Stimulated activated CD4-positive, alpha-beta T cell treated with anti-CD3 and anti-CD28 coated beads, Interleukin-12 subunit alpha, Interleukin-12 subunit beta, amount 100 ng/mL, for 48 hours (primary cell): ENCODE results near the gene PDE6H.

Experiments used
- DNase-seq, 3 donors: peaks; one replicate each; pipeline ENCODE4 v3.0.0-alpha.2; 2020; ENCODE audit warnings: low read depth in 2 of 3, low spot score in 1 of 3

Gene PDE6H

GRCh38 chr12:14972816-14973215, at the start of gene PDE6H:
Gene PDE6H, plus strand, starts transcription at chr12:14973042. Its CDS starts 4,971 bp downstream, at chr12:14978013.
- no peak for DNase-seq

- no peak for DNase-seq
Observed at GRCh38 chr12:14923944-14924343, 48.9 kb upstream of the PDE6H start.

- no peak for DNase-seq
Observed at GRCh38 chr12:14924541-14924940, 48.3 kb upstream of the PDE6H start.

- no peak for DNase-seq
Observed at GRCh38 chr12:14927267-14927666, 45.6 kb upstream of the PDE6H start.

- no peak for DNase-seq
Observed at GRCh38 chr12:14928931-14929330, 43.9 kb upstream of the PDE6H start.

- no peak for DNase-seq
Observed at GRCh38 chr12:14930299-14930698, 42.5 kb upstream of the PDE6H start.

GRCh38 chr12:14931359-14931758, 41.5 kb upstream of the PDE6H start:
- DNase-seq: no peak

- DNase-seq: no peak
Observed at GRCh38 chr12:14931791-14932560, 40.9 kb upstream of the PDE6H start.

- no peak for DNase-seq
Observed at GRCh38 chr12:14934511-14934910, 38.3 kb upstream of the PDE6H start.

GRCh38 chr12:14935031-14935430, 37.8 kb upstream of the PDE6H start:
- DNase-seq: no peak

GRCh38 chr12:14936224-14936861, 36.5 kb upstream of the PDE6H start:
- no peak for DNase-seq

GRCh38 chr12:14937014-14937413, 35.8 kb upstream of the PDE6H start:
- DNase-seq: no peak

- no peak for DNase-seq
Observed at GRCh38 chr12:14937689-14938088, 35.2 kb upstream of the PDE6H start.

GRCh38 chr12:14938301-14938700, 34.5 kb upstream of the PDE6H start, which contains the start of gene ERP27:
Gene ERP27, minus strand, starts transcription at chr12:14938537. Its CDS starts 29 bp downstream, at chr12:14938508.
- DNase-seq: no peak

GRCh38 chr12:14941369-14941768, 31.5 kb upstream of the PDE6H start:
- DNase-seq: no peak

- no peak for DNase-seq
Observed at GRCh38 chr12:14942196-14942931, 30.5 kb upstream of the PDE6H start.

GRCh38 chr12:14946162-14946561, 26.7 kb upstream of the PDE6H start:
- no peak for DNase-seq

GRCh38 chr12:14946861-14947260, 26.0 kb upstream of the PDE6H start:
- DNase-seq: no peak

- DNase-seq: peak in 1 of 3 donors; percentile 43
Observed at GRCh38 chr12:14948672-14949071, 24.2 kb upstream of the PDE6H start.

- no peak for DNase-seq
Observed at GRCh38 chr12:14949631-14950030, 23.2 kb upstream of the PDE6H start.

GRCh38 chr12:14950421-14950820, 22.4 kb upstream of the PDE6H start:
- no peak for DNase-seq
